OCI-LY7 (cell line): ENCODE data around the gene GALNT9. TPM values are rescaled to one million over a fixed set of nuclear protein-coding genes. Genes with fewer than 3 reads are reported as not detected.

ENCODE experiments used
- BruUV-seq: library from RNA; stranded (reverse); fragments of 400-500 nt; replicated peaks from 2 replicates; lab custom pipeline; 2021; lab: Mats Ljungman, UMichigan
- CTCF ChIA-PET: fragments of 300-600 bp; sonication (Branson Sonifier 250); formaldehyde crosslinking; loops from one replicate; lab custom pipeline; 2022; ENCODE audit warnings: antibody characterized with exemption; ENCODE audit not compliant: unreplicated experiment; lab: Charles Lee
- POLR2A ChIA-PET: fragments of 300-600 bp; sonication (Branson Sonifier 250); formaldehyde crosslinking; loops from one replicate; lab custom pipeline; 2022; ENCODE audit warnings: antibody characterized with exemption; lab: Charles Lee
- DNase-seq: peaks from one replicate; pipeline ENCODE4 v3.0.0-alpha.2; 2015; ENCODE audit warnings: low spot score
- H2AFZ ChIP-seq: fragments of 200-600 bp; sonication (generic), shearing (Covaris generic); 2 replicates; pipeline ENCODE4 v1.6.1; 2014; ENCODE audit warnings: mild to moderate bottlenecking, antibody characterized with exemption, low read length, moderate library complexity
- H3K27ac ChIP-seq: fragments of 200-600 bp; sonication (generic); 2 replicates; pipeline ENCODE4 v1.5.1; 2014; ENCODE audit warnings: mixed run types, low read depth, mild to moderate bottlenecking, moderate library complexity, low read length, inconsistent platforms; ENCODE audit not compliant: poor library complexity, severe bottlenecking
- H3K36me3 ChIP-seq: fragments of 200-600 bp; sonication (generic); 2 replicates; pipeline ENCODE4 v1.6.1; 2014; ENCODE audit warnings: mild to moderate bottlenecking, antibody characterized with exemption, low read length, moderate library complexity, mixed read lengths; ENCODE audit not compliant: insufficient read depth
- H3K4me1 ChIP-seq: fragments of 200-600 bp; sonication (generic); 2 replicates; pipeline ENCODE4 v1.5.1; 2014; ENCODE audit warnings: mild to moderate bottlenecking, low read length; ENCODE audit not compliant: insufficient read depth, poor library complexity, severe bottlenecking
- H3K4me2 ChIP-seq: fragments of 200-600 bp; sonication (generic); 2 replicates; pipeline ENCODE4 v1.6.1; 2014; ENCODE audit warnings: mild to moderate bottlenecking, low read length
- H3K4me3 ChIP-seq: fragments of 200-600 bp; sonication (generic); 2 replicates; pipeline ENCODE4 v1.5.1; 2014; ENCODE audit warnings: mild to moderate bottlenecking, low read depth, low read length; ENCODE audit not compliant: poor library complexity, severe bottlenecking
- H3K79me2 ChIP-seq: fragments of 200-600 bp; sonication (generic); 2 replicates; pipeline ENCODE4 v1.6.1; 2016; ENCODE audit warnings: low read depth, mild to moderate bottlenecking, low read length, moderate library complexity, mixed read lengths; ENCODE audit not compliant: insufficient read depth
- H3K9me2 ChIP-seq: fragments of 200-600 bp; sonication (generic); 2 replicates; pipeline ENCODE4 v1.6.1; 2016; ENCODE audit warnings: mild to moderate bottlenecking, low read length, mixed read lengths; ENCODE audit not compliant: insufficient read depth
- H3K9me3 ChIP-seq: fragments of 200-600 bp; sonication (generic); 2 replicates; pipeline ENCODE4 v1.6.1; 2014; ENCODE audit warnings: mild to moderate bottlenecking, mixed run types, low read length, mixed read lengths
- H4K20me1 ChIP-seq: fragments of 200-600 bp; sonication (generic); 2 replicates; pipeline ENCODE4 v1.6.1; 2014; ENCODE audit warnings: mild to moderate bottlenecking, antibody characterized with exemption, low read length, moderate library complexity, mixed read lengths; ENCODE audit not compliant: insufficient read depth
- EZH2phosphoT487 ChIP-seq: fragments of 200-600 bp; sonication (generic); IDR thresholded peaks from 2 replicates; pipeline ENCODE4 v1.6.1; 2018; ENCODE audit warnings: low read depth, borderline replicate concordance, mild to moderate bottlenecking, mixed run types, antibody characterized with exemption, low read length, moderate library complexity, mixed read lengths
- intact Hi-C: fragments of 100-400 bp; cut with micrococcal nuclease; formaldehyde crosslinking; loops from one replicate; pipeline ENCODE4 v1.10.0; 2022; ENCODE audit not compliant: unreplicated experiment
- total RNA-seq, 2 experiments: library from RNA; depleted of rRNA in 1 of 2; stranded (reverse); fragments of >200 nt in 1 of 2; shearing (Covaris generic) in 1 of 2; gene quantifications; 2 replicates each; pipeline ENCODE4 v1.2.3, GENCODE V29; 2014 to 2022
- TF ChIP-seq, protein P1 (sequence below): fragments of 200-600 bp; sonication (generic); conservative IDR thresholded peaks from 2 replicates; pipeline ENCODE4 v1.5.1; 2014; ENCODE audit warnings: mild to moderate bottlenecking, antibody characterized with exemption, low read length, moderate library complexity, mixed read lengths

Gene GALNT9
- total RNA-seq, 2 experiments from 2014 or later, result 0.28 TPM; not detected in 1

DNA sequence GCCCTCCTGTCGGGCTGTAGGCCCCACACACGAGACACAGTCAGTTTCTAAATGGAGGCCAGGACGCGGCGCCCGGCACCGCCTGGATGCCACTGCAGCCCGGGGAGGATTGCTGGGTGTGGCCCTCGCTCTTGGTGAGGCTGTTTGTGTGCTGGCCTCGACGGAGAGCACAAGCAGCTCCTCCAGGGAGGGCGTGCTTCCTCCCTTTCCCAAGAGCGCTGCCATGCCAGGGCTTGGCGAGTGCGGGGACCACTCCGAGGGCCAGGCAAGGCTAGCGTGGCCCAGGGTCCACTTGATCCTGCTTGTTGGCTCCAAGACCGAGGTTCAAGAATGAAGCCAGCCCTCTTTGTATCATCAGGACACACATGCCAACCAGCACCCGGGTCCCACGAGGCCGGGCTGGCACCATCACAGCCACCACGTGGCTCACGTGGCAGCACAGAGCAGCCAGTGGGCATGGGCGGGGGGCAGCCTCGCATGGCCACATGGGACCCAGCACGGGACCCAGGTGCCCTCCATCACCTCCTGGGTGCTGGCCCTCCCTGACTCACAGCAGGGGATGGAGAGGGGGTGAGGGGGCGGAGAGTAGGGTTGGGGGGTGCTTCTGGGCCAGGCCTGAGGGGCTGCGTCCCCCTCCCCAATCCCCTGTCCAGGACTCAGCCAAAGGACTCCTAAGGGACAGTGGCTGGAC lies 113.9 kb downstream of the GALNT9 start:
- Histone ChIP-seq H3K9me2 (no peaks in the 10 kb centered on the region), H3K79me2 (no peaks in the 10 kb centered on the region), H3K4me3 (no peak overlapping the region), H3K4me1 (no peaks in the 10 kb centered on the region), H3K36me3 (no peaks in the 10 kb centered on the region), H3K9me3 (no peaks in the 10 kb centered on the region), H4K20me1 (no peaks in the 10 kb centered on the region), H3K4me2 (no peak overlapping the region), H3K27ac (no peak overlapping the region), H2AFZ (no peak overlapping the region)
- intact Hi-C loops, result no loop called here
- ChIA-PET CTCF (no interaction called here), POLR2A (no interaction called here)
- BruUV-seq, result no TSS peak
- no peak for TF ChIP-seq EZH2phosphoT487
- TF ChIP-seq, protein P1, sequence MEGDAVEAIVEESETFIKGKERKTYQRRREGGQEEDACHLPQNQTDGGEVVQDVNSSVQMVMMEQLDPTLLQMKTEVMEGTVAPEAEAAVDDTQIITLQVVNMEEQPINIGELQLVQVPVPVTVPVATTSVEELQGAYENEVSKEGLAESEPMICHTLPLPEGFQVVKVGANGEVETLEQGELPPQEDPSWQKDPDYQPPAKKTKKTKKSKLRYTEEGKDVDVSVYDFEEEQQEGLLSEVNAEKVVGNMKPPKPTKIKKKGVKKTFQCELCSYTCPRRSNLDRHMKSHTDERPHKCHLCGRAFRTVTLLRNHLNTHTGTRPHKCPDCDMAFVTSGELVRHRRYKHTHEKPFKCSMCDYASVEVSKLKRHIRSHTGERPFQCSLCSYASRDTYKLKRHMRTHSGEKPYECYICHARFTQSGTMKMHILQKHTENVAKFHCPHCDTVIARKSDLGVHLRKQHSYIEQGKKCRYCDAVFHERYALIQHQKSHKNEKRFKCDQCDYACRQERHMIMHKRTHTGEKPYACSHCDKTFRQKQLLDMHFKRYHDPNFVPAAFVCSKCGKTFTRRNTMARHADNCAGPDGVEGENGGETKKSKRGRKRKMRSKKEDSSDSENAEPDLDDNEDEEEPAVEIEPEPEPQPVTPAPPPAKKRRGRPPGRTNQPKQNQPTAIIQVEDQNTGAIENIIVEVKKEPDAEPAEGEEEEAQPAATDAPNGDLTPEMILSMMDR, result no peak
- DNase-seq, result no peak

DNA sequence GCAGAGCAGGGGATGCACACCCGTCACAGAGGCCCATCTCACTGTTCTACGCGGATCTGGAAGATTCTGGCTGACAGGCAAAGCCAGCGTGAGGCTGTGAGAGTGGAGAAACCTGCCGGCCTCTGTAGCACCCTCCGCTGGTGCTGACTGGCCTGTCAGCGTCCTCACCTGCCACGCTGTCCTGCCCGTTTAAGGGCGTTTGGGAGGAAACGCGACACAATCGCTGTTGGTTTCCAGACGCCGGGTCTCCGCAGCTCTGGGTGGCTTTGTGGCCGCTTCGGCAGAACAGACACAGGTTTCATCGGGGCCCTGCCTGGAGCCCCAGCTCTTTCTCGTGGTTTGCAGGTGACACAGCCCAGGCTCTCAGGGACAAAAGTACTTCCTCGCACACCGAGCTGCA lies 114.5 kb downstream of the GALNT9 start:
- CTCF ChIA-PET, result no interaction called here
- H3K4me3 ChIP-seq, result no peak overlapping the region

DNA sequence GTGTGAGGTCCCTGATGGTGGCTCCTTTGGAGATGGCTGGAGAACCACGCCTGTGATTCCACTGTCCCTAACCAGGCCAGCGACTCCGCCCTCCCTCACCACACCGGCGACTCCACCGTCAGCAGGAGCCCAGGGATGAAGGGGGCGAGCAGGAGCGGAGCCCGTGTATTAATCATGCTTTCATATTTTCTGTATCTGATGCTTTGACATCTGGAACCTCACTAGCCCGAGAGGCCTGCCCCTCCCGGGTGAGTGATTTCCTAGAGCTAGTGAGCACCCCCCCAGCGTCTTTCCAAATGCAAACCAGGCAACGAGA lies 115.3 kb downstream of the GALNT9 start:
- CTCF ChIA-PET, result no interaction called here
- no peak overlapping the region for H3K27ac ChIP-seq
- TF ChIP-seq, protein P1, result no peak
- TF ChIP-seq EZH2phosphoT487, result no peak
- H4K20me1 ChIP-seq, result no peaks in the 10 kb centered on the region
- no peak overlapping the region for H3K4me2 ChIP-seq
- no peaks in the 10 kb centered on the region for H3K79me2 ChIP-seq
- no peak overlapping the region for H2AFZ ChIP-seq
- no peak overlapping the region for H3K4me3 ChIP-seq
- DNase-seq, result no peak
- no peaks in the 10 kb centered on the region for H3K36me3 ChIP-seq
- no peaks in the 10 kb centered on the region for H3K9me2 ChIP-seq
- no TSS peak for BruUV-seq
- no peaks in the 10 kb centered on the region for H3K9me3 ChIP-seq
- H3K4me1 ChIP-seq, result no peaks in the 10 kb centered on the region
- POLR2A ChIA-PET, result no interaction called here
- intact Hi-C loops, result no loop called here

More for the DNA sequence above, 114.5 kb downstream of the GALNT9 start:
- Histone ChIP-seq H3K4me2 (no peak overlapping the region), H3K36me3 (no peaks in the 10 kb centered on the region), H4K20me1 (no peaks in the 10 kb centered on the region), H3K79me2 (no peaks in the 10 kb centered on the region), H3K9me3 (no peaks in the 10 kb centered on the region), H2AFZ (no peak overlapping the region), H3K27ac (no peak overlapping the region), H3K9me2 (no peaks in the 10 kb centered on the region), H3K4me1 (no peaks in the 10 kb centered on the region)
- TF ChIP-seq, protein P1, result no peak
- TF ChIP-seq EZH2phosphoT487, result no peak
- no TSS peak for BruUV-seq
- intact Hi-C loops, result no loop called here
- POLR2A ChIA-PET, result no interaction called here
- no peak for DNase-seq
